ENCODE results near the gene COL8A2. TPM values are rescaled to one million over a fixed set of nuclear protein-coding genes. Genes with fewer than 3 reads are reported as not detected.

Gene COL8A2
- total and polyA plus RNA-seq, 2 of the 4 experiments (the other 2 are of a cell fraction), result 0.54 to 1.1 TPM

GRCh38 chr1:36165145-36165544 lies 40.1 kb upstream of the COL8A2 start:
- Histone ChIP-seq H3K4me2 (ENCODE audit: low read depth, low read length) (no peak overlapping the region), H4K5ac (ENCODE audit: low read depth, low read length) (no peak overlapping the region), H3K36me3 (ENCODE audit: control insufficient read depth, insufficient read depth, low read length) (peaks cover 14% of the 10 kb centered on the region), H3K23ac (ENCODE audit: low read depth, low read length) (no peak overlapping the region), H3K9me3 (ENCODE audit: control insufficient read depth, insufficient read depth, low read length) (no peaks in the 10 kb centered on the region), H2BK5ac (ENCODE audit: low read depth, low read length, poor library complexity, severe bottlenecking) (no peak overlapping the region), H3K4ac (ENCODE audit: low read depth, low read length) (no peak overlapping the region), H3K79me1 (ENCODE audit: low read depth in 1 of 2, low read length in 2 of 2) (peaks cover 5 to 58% of the 10 kb centered on the region in 2 experiments; a peak in 3 of 4 replicates), H2AK9ac (replicated peaks; ENCODE audit: low read depth, low read length, poor library complexity) (no peak overlapping the region), H2AK5ac (ENCODE audit: low read depth, low read length) (no peak overlapping the region), H3K27me3 (ENCODE audit: control insufficient read depth, insufficient read depth, low read length) (no peaks in the 10 kb centered on the region), H2BK15ac (ENCODE audit: low read depth, low read length) (no peak overlapping the region), H3K9me1 (ENCODE audit: insufficient read depth, low read length) (peaks cover 19% of the 10 kb centered on the region), H3K56ac (ENCODE audit: extremely low read depth, insufficient read depth, low read length) (no peak overlapping the region), H4K91ac (ENCODE audit: insufficient read depth, low read depth, low read length) (no peak overlapping the region), H3K4me1 (ENCODE audit: control insufficient read depth, insufficient read depth, low read length) (peaks cover 15% of the 10 kb centered on the region), H2BK20ac (ENCODE audit: low read depth, low read length) (no peak overlapping the region), H3K27ac (ENCODE audit: insufficient read depth, low read length) (no peak overlapping the region), H3K18ac (ENCODE audit: low read depth, low read length) (no peak overlapping the region), H2AFZ (replicated peaks; ENCODE audit: low read length, poor library complexity) (no peak overlapping the region), H4K20me1 (ENCODE audit: insufficient read depth, low read length) (peaks cover 96% of the 10 kb centered on the region), H3K14ac (replicated peaks; ENCODE audit: low read depth, low read length) (no peak overlapping the region), H2BK120ac (ENCODE audit: low read depth, low read length) (no peak overlapping the region), H4K8ac (ENCODE audit: low read depth in 2 of 2, low read length in 2 of 2) (no peak overlapping the region), H3K9ac (ENCODE audit: low read depth, low read length) (no peak overlapping the region), H3K4me3 (ENCODE audit: insufficient read depth, low read depth, low read length) (no peak overlapping the region)
- TF ChIP-seq NFE2L2 (IDR thresholded peaks at IDR 0.05; ENCODE audit: low read depth, low read length), result no peak
- no peak for TF ChIP-seq FOS (IDR thresholded peaks at IDR 0.05; ENCODE audit: low read depth, low read length)
- no peak for TF ChIP-seq CEBPB (IDR thresholded peaks at IDR 0.05; ENCODE audit: low read depth, low read length)
- no peak for TF ChIP-seq BHLHE40 (IDR thresholded peaks at IDR 0.05; ENCODE audit: low read depth, low read length)
- no peak for TF ChIP-seq RAD21 (IDR thresholded peaks at IDR 0.05; ENCODE audit: low read length)
- no peak for TF ChIP-seq RCOR1 (IDR thresholded peaks at IDR 0.05; ENCODE audit: insufficient replicate concordance, low read length)
- dilution Hi-C loops (cut with HindIII; ENCODE audit: low sequenced_read_pairs, unreplicated experiment), result no loop called here
- intact Hi-C loops (cut with micrococcal nuclease), result no loop called here
- no TSS peak for BruUV-seq (replicated peaks)
- CTCF ChIA-PET, result interaction anchor here (0.6 to 1.1 kb wide), 2 partner anchors 8 to 18 kb away, joined by 3 to 5 read pairs; no protein-coding TSS in a partner anchor
- WGBS, 2 experiments (ENCODE audit: extremely low coverage in 2 of 2, insufficient read length in 1 of 2), result no CpG with 5 or more reads among the region's 1 CpG
- ATAC-seq (ENCODE audit: low read depth) (no peak), DNase-seq (no peak)
- POLR2A ChIA-PET (ENCODE audit: unreplicated experiment), result interaction anchor here (0.6 kb wide), 1 partner anchor 26 kb away, joined by 11 read pairs; no protein-coding TSS in a partner anchor
- in situ Hi-C loops (cut with MboI; ENCODE audit: low sequenced_read_pairs), result no loop called here
